ENCODE results near the gene SRGN.

DNA sequence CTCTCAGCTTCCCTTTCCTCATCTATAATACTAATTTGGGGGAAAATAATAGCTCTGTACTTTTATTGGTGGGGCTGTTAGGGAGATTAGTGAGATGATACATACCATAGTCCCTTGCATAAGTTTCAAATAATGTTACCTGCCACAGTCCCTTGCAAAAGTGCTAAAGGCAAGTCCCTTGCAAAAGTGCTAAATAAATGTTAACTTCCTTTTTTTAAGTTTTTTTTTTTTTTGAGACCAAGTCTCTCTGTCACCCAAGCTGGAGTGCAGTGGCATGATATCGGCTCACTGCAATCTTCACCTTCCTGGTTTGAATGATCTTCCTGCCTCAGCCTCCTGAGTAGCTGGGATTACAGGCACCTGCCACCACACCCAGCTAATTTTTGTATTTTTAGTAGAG is 43.4 kb upstream of the SRGN start:
- TF ChIP-seq POLR2A (IDR thresholded peaks at IDR 0.05; ENCODE audit: low read length) (no peak), GATA1 (IDR thresholded peaks at IDR 0.05; ENCODE audit: low read depth, low read length) (no peak)

All from erythroblast (primary cell).